HG03066 (cell line): ENCODE data around the gene ZFYVE27.
"Not testable (repeated sequence)": the region's sequence is repeated elsewhere in the genome, so short reads cannot be mapped to it uniquely, and the experiment has no call there.

Experiments used
- ATAC-seq: cut with Tn5 transposase; IDR thresholded peaks from one replicate; pipeline ENCODE4 v1.9.1; 2021; ENCODE audit warnings: low read depth; ENCODE audit not compliant: unreplicated experiment

ZFYVE27 gene, protein sequence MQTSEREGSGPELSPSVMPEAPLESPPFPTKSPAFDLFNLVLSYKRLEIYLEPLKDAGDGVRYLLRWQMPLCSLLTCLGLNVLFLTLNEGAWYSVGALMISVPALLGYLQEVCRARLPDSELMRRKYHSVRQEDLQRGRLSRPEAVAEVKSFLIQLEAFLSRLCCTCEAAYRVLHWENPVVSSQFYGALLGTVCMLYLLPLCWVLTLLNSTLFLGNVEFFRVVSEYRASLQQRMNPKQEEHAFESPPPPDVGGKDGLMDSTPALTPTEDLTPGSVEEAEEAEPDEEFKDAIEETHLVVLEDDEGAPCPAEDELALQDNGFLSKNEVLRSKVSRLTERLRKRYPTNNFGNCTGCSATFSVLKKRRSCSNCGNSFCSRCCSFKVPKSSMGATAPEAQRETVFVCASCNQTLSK

DNA sequence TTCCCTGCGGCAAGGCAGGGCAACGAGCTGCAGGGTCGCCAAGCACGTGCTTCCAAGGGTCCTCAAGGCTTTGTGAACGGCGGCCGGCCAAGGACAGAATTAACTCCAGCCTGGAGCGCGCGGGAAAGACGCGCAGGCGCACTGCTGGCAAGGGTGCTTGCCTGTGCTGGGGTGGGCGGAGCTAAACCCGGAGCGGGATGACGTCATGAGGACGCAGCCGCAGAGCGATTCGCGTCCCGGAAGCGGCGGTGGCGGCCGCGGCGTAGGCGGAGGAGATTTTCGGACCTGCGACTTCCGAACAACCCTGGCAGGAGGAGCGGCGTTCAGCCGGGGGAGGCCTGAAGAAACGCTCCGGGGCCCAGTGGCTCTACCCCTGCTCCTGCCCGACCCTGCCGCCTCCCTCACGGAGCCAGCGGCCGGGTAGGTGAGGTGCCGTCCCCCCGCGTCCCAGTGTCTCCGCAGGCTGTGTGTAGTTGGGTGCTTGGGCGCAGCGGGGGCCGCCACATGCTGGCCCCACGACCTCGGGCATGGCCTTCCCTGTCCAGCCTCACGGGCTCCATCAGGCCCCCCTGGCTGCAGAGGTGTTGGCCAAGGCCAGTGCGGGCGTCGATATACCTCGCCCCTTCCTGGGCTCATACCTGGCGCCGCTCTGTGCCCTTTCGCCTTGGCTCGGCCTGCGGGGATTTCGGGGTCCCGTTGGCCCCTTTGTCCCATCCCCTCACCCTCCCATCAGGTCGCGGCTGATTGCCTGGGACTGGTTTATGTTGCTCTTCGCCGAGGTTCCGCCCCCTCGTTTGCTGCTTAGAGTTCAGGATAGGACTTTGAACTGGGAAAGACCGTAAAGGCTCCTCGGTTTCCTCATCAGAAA, at the start of gene ZFYVE27:
TSS of gene ZFYVE27 (plus strand) at position 227 of the 868 bp plus-strand sequence. CDS start 1,350 bp downstream, outside the sequence.
- peak; percentile 82 for ATAC-seq

DNA sequence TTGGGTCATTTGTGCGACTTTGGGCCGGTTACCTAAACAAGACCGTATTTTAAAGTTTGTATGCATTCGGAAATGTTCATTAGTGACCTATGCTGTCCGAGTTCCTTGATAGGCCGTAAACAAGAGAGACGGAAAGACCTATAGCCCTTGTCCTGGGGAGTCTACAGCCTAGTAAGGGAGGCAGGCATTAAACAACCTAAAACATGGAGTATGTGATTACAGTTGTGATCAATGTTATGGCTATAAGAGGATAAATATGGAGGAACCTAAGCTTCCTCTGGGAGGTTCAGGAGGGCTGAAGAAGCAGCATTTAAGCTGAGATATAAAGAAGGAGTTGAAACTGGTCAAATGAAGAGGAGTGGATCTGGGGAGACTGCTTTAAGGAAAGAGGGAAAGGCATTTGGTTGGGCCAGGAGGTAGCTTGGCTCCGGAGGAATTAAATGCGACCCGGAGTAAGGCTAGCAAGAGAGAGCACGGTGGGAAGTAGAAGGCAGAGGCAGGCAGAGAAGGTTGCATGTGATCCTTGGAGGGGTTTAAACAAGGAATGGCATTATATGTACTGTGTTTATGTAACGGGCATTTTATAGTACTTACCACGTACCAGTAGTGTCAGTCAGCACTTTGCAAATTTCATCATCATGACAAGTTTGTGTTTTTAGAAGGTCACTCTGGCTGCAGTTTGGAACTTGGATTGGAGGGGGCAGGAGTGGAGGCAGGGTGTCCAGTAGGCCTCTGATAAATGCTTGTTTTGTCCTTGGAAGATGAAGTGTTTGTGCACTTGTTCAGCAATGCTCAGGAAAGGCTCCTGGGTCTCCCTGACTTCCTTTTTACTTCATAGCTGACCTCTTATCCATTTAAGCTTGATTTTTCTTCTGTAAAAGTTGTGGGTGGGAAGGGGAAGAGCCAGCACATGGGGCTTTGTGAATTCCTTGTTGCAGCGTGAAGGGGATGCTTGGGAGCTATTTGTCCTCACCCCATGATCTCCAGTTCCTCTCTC, 48.8 kb upstream of the ZFYVE27 start:
- no peak for ATAC-seq

DNA sequence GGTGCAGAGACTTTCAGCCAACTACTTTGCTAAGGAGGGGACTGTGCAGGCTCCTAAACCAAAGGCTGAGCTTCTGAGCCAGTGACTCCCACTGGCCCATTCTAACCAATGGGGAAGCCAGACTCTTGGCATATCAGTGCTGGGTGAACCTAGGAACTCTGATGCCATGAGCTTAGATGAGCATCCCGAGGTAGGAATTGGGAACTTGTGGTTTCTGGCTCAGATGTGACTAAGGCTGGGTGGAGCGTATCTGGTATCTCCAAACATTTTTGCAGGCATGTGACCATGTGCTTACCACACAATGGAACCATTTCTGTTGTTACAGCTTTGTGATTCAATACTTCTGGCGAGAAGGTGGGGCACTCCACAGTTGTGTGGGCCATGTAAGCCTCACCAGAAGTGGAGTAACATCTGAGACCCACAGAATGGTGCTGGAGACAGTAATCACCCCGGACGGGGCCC, 47.3 kb upstream of the ZFYVE27 start:
- ATAC-seq = no peak

DNA sequence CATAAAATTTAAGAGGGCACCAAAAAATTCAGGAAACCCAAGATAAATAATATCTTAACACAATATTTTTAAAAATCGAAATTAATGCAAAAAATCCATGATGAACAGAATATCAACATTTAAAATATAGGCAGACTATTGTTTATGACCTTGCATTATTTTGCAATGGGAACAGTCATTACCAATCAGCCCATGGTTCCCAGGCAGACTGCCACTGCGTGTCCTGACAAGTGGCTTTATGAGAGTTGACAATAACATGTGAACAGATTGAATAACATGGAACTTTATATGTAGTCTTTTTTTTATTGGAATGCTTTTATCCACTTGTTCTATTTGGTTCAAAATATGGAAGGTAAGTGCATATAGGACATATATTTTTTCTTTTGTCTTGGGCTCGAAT, 46.8 kb upstream of the ZFYVE27 start:
- ATAC-seq = no peak

DNA sequence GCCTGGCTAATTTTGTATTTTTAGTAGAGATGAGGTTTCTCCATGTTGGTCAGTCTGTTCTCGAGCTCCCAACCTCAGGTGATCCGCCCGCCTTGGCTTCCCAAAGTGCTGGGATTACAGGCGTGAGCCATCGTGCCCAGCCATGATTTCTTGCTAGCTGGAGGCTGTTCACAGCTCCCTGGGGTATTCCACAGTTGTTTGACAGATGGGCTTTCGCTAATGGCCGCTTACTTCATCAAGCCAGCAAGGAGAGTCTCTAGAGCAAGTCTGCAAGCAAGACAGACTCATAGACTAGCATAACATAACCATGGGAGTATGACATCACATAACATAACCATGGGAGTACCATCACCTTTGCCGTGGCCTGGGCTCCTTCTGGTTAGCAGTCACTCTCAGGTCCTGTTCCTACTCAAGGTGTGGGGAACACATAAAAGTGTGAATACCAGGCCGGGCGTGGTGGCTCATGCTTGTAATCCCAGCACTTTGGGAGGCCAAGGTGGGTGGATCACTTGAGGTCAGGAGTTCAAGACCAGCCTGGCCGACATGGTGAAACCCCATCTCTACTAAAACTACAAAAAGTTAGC, 38.8 kb upstream of the ZFYVE27 start:
- not testable (repeated sequence) for ATAC-seq

DNA sequence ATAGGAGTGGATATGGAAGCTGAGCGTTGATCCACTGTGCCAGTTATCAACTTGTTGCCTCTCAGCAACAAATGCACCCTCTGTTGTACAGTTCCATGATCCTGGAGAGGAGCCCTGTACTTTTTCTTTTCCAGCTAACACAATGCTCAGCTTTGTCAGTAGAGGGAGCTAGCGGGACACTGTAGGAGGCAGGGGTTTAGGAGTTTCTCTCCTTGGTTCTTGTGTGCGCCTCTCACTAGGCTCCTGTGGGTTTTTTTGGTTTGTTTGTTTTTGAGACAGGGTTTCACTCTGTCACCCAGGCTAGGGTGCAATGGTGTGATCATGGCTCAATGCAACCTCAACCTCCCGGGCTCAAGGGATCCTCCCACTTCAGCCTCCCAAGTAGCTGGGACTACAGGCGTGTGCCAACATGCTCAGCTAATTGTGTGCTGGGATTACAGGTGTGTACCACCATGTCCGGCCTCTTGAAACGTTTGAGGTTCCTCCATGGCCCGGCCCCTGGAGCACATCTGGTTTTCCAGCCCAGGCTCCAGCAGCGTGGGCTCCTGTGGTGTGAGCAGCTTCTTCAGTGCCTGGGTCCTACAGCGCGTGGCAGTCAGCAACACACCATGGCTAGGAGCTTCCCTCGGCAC, 35.4 kb upstream of the ZFYVE27 start:
- peak; percentile 73 for ATAC-seq

DNA sequence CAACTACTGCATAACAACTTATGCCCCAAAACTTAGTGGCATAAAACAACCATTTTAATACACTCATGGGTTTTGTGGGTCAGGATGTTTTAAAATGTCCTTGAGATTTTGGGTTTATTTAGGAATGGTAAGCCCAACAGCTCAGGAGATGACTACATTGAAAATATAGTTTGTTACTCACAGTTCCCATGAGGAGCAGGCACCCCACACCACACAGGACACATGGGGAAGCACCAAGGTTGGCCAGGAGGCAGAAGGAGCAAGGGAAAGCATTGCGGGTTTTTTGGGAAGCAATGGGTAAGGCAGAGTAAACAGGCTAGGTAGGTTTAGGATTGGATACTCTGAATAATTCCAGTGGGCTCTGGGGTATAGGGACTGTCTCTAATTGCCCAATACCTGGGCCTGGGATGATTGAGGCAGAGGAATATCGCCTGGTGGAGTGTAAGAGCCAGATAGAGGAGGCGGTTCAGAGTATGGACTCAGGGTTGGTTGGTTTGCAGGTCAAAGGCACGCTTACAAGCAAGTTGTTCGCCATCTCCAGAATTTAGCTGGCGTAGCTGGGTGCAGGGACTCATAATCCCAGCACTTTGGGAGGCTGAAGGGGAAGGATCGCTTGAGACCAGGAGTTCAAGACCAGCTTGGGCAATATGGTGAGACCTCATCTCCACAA, 33.4 kb upstream of the ZFYVE27 start:
- no peak for ATAC-seq

DNA sequence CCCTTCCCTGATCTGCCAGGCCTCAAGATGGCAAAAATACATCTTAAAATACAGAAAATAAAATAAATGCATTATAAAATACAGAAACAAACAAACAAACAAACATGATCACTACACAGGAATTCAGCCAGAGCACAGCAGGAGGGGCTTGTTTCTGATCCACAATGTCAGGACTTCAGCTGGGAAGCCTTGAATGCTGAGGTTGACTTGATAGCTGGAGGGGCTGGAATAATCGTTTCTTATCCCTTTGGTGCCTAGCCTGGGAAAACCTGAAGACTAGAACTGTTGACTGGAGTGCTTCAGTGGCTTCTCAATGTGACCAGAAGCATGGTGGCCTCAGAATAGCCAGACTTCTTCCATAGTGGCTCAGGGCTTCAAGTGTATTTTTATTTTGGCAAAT, 32.6 kb upstream of the ZFYVE27 start:
- ATAC-seq = no peak

DNA sequence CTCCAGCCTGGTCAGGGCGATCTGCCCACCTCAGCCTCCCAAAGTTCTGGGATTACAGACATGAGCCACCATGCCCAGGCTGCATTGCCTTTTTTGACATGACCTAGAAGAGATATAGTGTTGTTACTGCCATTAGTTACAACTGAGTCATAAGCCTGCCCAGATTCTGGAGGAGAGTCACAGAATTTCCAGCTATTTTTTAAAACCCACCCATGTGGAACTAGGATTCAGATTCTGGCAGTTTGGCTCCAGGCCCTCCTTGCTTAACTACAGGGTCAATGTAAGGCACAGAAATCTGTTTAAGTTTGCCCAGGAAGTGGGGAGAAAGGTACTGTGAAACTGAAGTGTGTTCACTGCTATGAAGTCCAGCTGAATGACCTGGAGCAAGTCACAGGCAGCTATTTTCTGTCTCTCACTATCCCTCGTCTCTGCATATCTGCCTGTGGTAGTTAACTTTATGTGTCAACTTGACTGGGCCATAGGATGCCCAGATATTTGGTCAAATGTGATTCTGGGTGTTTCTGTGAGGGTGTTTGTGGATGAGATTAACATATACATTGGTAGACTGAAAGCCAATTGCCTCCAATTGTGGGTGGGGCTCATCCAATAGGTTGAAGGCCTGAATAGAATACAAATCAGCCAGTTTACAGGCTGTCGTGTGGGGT, 31.8 kb upstream of the ZFYVE27 start:
- ATAC-seq = no peak

DNA sequence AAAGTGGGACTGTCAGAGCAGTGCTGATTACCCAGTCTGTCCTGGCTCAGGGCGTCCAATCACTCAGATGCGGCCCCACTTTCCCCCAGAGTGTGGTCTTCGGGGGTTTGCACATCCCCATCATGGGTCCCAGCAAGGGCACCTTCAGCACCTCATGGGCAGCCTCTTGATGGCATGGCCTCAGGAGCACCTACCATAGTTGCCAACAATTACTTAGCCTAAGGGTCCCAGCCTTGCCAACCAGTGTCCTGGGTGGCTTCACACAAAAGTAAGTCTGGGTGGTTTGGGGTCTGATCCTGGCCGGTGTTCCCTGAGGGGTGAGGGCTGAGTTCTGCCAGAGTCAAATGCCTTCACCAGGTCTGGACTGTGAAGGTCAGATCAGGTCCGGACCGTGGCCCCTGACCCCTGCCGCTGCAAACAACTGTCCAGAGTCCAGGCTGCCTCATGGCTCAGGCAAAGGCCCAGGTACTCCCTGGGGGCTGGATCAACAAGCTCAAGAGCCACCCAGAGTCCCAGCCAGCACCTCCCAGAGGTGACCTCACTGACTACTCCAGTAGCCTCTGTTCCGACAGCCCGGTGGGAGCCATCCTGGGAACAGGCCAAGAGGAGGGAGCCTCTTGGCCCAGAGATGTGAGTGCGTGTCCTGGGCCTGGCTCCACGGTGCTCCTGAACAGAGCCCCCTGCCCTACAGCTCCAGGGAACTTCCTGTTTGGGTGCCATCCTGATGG, 29.6 kb upstream of the ZFYVE27 start:
- no peak for ATAC-seq

DNA sequence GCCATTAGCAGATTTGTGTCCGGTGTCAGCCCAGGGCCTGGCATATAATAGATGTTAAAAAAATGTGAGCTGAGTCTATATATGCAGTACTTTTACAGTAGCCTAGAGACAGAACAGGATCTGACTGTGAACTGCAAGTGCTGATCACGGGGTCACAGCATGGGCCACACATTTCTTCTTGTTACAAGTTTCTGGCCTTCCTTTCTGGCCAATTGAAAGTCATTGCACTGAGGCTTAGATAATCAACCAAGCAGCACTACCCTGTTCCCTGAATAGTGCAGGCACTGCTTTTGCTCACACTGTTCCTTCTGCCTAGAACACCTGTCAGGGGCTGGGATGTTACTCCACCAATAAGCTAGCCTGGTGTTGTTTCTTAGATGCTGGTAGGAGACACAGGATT, 28.8 kb upstream of the ZFYVE27 start:
- ATAC-seq = no peak

DNA sequence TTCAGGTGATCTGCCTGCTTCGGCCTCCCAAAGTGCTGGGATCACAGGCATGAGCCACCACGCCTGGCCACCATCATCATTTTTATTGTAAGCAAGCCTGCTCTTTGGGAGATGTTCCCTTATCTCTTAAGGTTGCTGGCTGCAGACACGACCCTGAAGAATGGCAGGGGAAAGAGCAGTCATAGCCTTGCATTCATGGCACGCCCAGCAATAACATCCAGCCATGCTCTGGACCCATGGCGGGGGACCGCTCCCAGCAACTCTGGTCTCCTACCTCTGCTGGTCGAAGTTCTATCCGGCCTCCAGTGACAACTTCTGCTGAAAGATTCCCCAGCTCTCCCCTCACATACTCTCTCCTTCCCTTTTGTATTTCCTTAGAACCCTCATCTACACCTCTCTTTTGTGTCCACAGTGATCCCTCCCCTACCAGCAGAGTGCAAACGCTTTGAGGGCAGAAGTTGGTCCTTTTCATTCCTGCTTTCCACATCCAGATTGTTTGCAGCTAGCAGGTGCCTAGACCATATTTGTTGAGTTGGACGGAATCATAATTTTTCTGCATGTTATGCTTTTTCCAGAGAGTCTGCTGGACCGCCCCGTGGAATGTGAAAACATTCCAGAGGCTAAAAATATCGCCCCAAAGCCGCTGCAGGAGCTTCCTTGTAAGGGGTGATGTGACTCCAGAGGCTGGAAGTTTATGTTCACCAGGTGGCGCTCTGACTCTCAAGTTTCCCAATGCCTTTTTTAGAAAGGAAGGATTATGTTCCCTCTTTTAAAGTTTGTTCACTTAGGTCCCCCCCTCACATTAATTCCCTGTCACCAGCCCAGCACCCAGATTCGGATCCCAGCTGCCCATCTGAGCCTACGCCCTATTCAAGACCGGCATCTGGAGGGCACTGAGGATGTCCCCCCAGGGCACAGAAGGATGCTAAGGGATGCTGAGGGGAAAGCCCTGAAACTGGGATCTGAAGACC, 27.7 kb upstream of the ZFYVE27 start:
- ATAC-seq = no peak

DNA sequence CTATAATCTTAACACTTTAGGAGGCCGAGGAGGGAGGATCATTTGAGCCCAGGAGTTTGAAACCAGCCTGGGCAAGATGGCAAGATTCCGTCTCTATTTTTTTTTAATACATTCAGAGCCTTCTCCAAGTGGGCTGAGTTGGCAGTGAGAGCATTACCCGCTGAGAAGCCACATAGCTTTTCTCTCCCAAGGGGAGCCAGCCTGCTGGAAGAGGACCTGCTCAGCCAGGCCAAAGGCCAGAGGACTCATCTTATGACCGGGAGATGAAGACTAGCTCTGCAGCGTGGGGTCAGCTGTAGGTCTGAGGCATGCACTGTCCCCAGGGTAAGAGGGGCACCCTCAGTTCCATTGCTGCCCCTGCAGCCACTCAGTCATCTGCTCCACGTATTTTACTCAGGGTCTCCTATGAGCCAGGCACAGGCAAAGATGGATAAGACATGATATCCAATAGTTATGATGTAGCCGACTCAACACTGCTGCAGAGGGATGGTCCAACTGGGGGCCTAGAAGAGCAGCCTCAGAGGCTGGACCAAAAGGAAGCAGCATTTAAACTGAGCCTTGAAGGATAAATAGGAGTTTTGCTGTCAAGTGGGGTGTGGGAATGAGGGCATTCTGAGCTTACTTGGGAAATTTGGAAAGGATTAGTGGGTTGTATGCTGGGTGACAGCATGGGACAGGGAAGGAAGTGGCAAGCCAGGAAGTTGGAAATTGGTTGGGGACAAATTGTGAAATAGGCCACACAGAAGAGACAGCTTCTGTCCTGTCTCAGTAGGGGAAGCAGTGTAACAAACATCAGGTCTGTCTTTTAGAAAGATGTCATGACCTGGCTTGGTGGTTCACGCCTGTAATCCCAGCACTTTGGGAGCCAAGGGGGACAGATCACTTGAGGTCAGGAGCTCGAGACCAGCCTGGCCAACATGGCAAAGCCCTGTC, 25.0 kb upstream of the ZFYVE27 start:
- ATAC-seq = no peak

DNA sequence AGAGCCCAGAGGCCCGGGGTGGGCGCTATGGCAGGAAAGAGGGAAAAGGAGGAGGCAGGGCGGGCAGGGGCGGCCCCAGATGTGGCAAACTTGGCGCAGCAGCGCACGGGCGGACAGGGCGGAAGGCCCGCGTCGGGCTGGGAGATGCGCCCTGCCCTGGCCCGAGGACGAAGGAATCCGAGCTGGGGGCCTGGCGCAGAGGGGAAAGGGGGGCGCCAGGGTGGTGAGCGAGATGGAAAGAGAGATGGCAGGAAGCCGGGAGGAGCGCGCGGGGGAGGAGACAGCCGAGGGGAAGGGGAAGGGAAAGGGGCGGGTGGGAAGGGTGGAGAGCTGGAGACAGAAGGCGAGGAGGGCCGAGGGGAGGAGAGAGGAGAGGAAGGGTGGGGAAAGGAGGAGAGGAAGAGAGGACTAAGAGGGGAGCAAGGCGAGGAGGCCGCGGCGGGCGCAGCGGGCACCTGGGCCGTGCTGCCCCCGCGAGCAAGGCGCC, 23.5 kb upstream of the ZFYVE27 start, which contains the start of gene MARVELD1:
TSS of gene MARVELD1 (plus strand) at position 392 of the 487 bp plus-strand sequence. CDS start 147 bp downstream, outside the sequence.
- no peak for ATAC-seq

DNA sequence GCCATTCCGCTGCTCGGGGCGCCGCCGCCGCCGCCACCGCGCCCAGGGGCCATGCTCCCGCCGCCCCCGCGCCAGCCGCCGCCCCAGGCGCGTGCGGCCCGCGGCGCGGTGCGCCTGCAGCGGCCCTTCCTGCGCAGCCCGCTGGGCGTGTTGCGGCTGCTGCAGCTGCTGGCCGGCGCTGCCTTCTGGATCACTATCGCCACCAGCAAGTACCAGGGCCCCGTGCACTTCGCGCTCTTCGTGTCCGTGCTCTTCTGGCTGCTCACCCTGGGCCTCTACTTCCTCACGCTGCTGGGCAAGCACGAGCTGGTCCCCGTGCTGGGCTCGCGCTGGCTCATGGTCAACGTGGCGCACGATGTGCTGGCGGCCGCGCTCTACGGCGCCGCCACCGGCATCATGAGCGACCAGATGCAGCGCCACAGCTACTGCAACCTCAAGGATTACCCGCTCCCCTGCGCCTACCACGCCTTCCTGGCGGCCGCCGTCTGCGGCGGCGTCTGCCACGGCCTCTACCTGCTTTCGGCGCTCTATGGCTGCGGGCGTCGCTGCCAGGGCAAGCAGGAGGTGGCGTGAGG, 23.0 kb upstream of the ZFYVE27 start:
- peak; percentile 80 for ATAC-seq
